Measurements from ENCODE around the gene PLA2G2F. TPM values are rescaled to one million over a fixed set of nuclear protein-coding genes. Genes with fewer than 3 reads are reported as not detected.

Gene PLA2G2F
- total RNA-seq, 4 donors from 2014 or later: 0.32 TPM; not detected in 3

GRCh38 chr1:20167126-20167525 lies 28.0 kb downstream of the PLA2G2F start:
- TF ChIP-seq EP300 (IDR thresholded peaks at IDR 0.05; ENCODE audit: low read depth): no peak
- no peak for TF ChIP-seq CTCF (IDR thresholded peaks at IDR 0.05)
- TF ChIP-seq POLR2A (IDR thresholded peaks at IDR 0.05): no peak
- TF ChIP-seq POLR2AphosphoS5 (IDR thresholded peaks at IDR 0.05): no peak
- 87 to 88% methylated on average over 5 to 8 of the region's 8 CpGs for whole genome bisulfite sequencing, 2 donors (ENCODE audit: low coverage in 1 of 2)
- Histone ChIP-seq H3K27ac (peak overlapping the region in 1 of 4 donors; percentile 55), H3K4me1 (peaks cover 0 to 23% (median 0%) of the 10 kb centered on the region in 4 donors), H3K4me3 (no peak overlapping the region), H3K27me3 (no peaks in the 10 kb centered on the region), H3K36me3 (no peaks in the 10 kb centered on the region), H3K9me3 (no peaks in the 10 kb centered on the region)
- no peak for DNase-seq
- intact Hi-C loops (cut with DNase I; ENCODE audit: low total_unique reads): no loop called here
- in situ Hi-C loops (cut with MboI; ENCODE audit: low pct_ligation_motif_present in 1 of 4, low pct_unique_long_range_greater_than_20kb in 1 of 4, low sequenced_read_pairs in 3 of 4): loop anchor here in 1 of 4 donors (25.0 kb wide), 1 partner anchor 255 kb away; the partner anchor contains the start of gene PLA2G2E

- in situ Hi-C loops (cut with MboI; ENCODE audit: low pct_ligation_motif_present in 1 of 4, low pct_unique_long_range_greater_than_20kb in 1 of 4, low sequenced_read_pairs in 3 of 4): loop anchor here in 1 of 4 donors (25.0 kb wide), 1 partner anchor 257 kb away; the partner anchor contains the start of gene PLA2G2E
Observed at GRCh38 chr1:20168564-20169491, 29.7 kb downstream of the PLA2G2F start.

GRCh38 chr1:20169932-20170331 lies 30.8 kb downstream of the PLA2G2F start:
- WGBS, 2 donors (ENCODE audit: low coverage in 1 of 2): 87% methylated on average over 5 of the region's 5 CpGs; no CpG with 5 or more reads in 1 of the 2 donors
- intact Hi-C loops (cut with DNase I; ENCODE audit: low total_unique reads): no loop called here
- H3K4me3 ChIP-seq: no peak overlapping the region
- H3K4me1 ChIP-seq: peaks cover 0 to 26% (median 0%) of the 10 kb centered on the region in 4 donors
- DNase-seq: no peak
- H3K36me3 ChIP-seq: no peaks in the 10 kb centered on the region
- H3K9me3 ChIP-seq: no peaks in the 10 kb centered on the region
- in situ Hi-C loops (cut with MboI; ENCODE audit: low pct_ligation_motif_present in 1 of 4, low pct_unique_long_range_greater_than_20kb in 1 of 4, low sequenced_read_pairs in 3 of 4): loop anchor here in 1 of 4 donors (25.0 kb wide), 1 partner anchor 258 kb away; the partner anchor contains the start of gene PLA2G2E
- no peak overlapping the region for H3K27ac ChIP-seq
- no peaks in the 10 kb centered on the region for H3K27me3 ChIP-seq
- TF ChIP-seq POLR2AphosphoS5 (IDR thresholded peaks at IDR 0.05): no peak
- TF ChIP-seq EP300 (IDR thresholded peaks at IDR 0.05; ENCODE audit: low read depth): no peak
- no peak for TF ChIP-seq CTCF (IDR thresholded peaks at IDR 0.05)
- TF ChIP-seq POLR2A (IDR thresholded peaks at IDR 0.05): no peak

More at GRCh38 chr1:20168564-20169491, 29.7 kb downstream of the PLA2G2F start:
- no peaks in the 10 kb centered on the region for H3K36me3 ChIP-seq
- no peaks in the 10 kb centered on the region for H3K27me3 ChIP-seq
- DNase-seq: no peak
- H3K4me1 ChIP-seq: peaks cover 0 to 27% (median 0%) of the 10 kb centered on the region in 4 donors
- no peak overlapping the region for H3K4me3 ChIP-seq
- TF ChIP-seq CTCF (IDR thresholded peaks at IDR 0.05): no peak
- no peak for TF ChIP-seq POLR2AphosphoS5 (IDR thresholded peaks at IDR 0.05)
- no peak for TF ChIP-seq POLR2A (IDR thresholded peaks at IDR 0.05)
- no peak for TF ChIP-seq EP300 (IDR thresholded peaks at IDR 0.05; ENCODE audit: low read depth)
- no peak overlapping the region for H3K27ac ChIP-seq
- intact Hi-C loops (cut with DNase I; ENCODE audit: low total_unique reads): no loop called here
- no peaks in the 10 kb centered on the region for H3K9me3 ChIP-seq
- WGBS, 2 donors (ENCODE audit: low coverage in 1 of 2): 81% methylated on average over 9 of the region's 9 CpGs; no CpG with 5 or more reads in 1 of the 2 donors

GRCh38 chr1:20172033-20172590 lies 33.0 kb downstream of the PLA2G2F start:
- no peak overlapping the region for H3K27ac ChIP-seq
- no peak overlapping the region for H3K4me3 ChIP-seq
- no peaks in the 10 kb centered on the region for H3K36me3 ChIP-seq
- no peak for DNase-seq
- no peaks in the 10 kb centered on the region for H3K27me3 ChIP-seq
- WGBS, 2 donors (ENCODE audit: low coverage in 1 of 2): 70 to 87% methylated on average over 3 to 12 of the region's 12 CpGs
- no peaks in the 10 kb centered on the region for H3K9me3 ChIP-seq
- in situ Hi-C loops (cut with MboI; ENCODE audit: low pct_ligation_motif_present in 1 of 4, low pct_unique_long_range_greater_than_20kb in 1 of 4, low sequenced_read_pairs in 3 of 4) (loop anchor here in 1 of 4 donors (25.0 kb wide), 1 partner anchor 260 kb away; the partner anchor contains the start of gene PLA2G2E), intact Hi-C loops (cut with DNase I; ENCODE audit: low total_unique reads) (no loop called here)
- peaks cover 0 to 12% (median 0%) of the 10 kb centered on the region in 4 donors for H3K4me1 ChIP-seq
- TF ChIP-seq EP300 (IDR thresholded peaks at IDR 0.05; ENCODE audit: low read depth) (no peak), POLR2A (IDR thresholded peaks at IDR 0.05) (no peak), POLR2AphosphoS5 (IDR thresholded peaks at IDR 0.05) (no peak), CTCF (IDR thresholded peaks at IDR 0.05) (no peak)

All from transverse colon (tissue), 4 donors.